ENCODE measurements around the gene TRIM9. TPM values are rescaled to one million over a fixed set of nuclear protein-coding genes. Genes with fewer than 3 reads are reported as not detected.

TRIM9 gene
- total RNA-seq, 2 donors from 2014 or later, result 1.2 to 1.3 TPM

DNA sequence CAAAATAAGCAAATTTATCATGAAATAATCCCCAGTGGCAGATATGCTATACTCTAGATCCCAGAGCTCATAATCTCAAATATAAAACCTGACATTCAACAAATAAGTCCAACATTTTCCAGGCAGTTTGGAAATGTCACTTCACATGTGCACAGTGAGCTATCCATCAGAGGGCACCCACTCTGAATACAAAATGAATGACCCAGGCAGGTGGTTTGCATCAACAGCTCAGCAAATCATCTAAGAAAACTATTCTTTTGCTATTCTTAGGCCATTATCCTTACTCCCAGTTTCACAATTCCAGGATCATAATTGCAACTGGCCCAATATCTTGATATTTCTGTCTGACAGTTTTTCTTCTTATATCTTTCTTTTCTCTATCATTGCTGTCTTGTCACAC is 38.5 kb downstream of the TRIM9 start:
- Mint-ChIP-seq H3K36me3 (ENCODE audit: low read depth) (no peaks in the 10 kb centered on the region), H3K27ac (no peak overlapping the region), H3K4me1 (no peaks in the 10 kb centered on the region), H3K9me3 (no peaks in the 10 kb centered on the region), H3K4me3 (no peak overlapping the region), H3K27me3 (peaks cover 4% of the 10 kb centered on the region)
- ATAC-seq (replicated peaks), result no peak

DNA sequence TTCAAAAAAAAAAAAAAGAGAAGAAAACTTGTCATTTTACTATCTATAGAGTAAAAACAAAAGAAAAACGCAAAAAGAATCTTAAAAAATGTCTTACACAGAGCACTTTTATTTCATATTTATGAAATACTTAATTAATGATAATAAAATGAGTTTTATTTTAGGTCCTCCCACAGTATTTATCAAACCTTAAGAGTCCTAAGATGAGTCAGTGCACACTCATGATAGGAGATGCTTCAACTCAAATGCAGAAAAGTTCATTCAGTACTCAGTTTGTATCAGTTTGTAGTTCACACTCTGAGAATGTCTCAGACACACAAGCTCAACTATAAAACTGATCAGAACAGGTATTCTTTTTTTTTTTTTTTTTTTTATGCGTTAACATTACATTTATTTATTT is 41.7 kb downstream of the TRIM9 start:
- Mint-ChIP-seq H3K4me1 (no peaks in the 10 kb centered on the region), H3K4me3 (no peak overlapping the region), H3K27me3 (peaks cover 11% of the 10 kb centered on the region), H3K27ac (no peak overlapping the region), H3K36me3 (ENCODE audit: low read depth) (no peaks in the 10 kb centered on the region), H3K9me3 (no peaks in the 10 kb centered on the region)
- ATAC-seq (replicated peaks), result no peak

- Mint-ChIP-seq H3K36me3 (ENCODE audit: low read depth) (no peaks in the 10 kb centered on the region), H3K27me3 (peaks cover 8% of the 10 kb centered on the region), H3K4me1 (no peaks in the 10 kb centered on the region), H3K9me3 (no peaks in the 10 kb centered on the region), H3K27ac (no peak overlapping the region), H3K4me3 (no peak overlapping the region)
- no peak for ATAC-seq (replicated peaks)
These were observed 49.9 kb downstream of the TRIM9 start for GRCh38 chr14:51044961-51045360.

DNA sequence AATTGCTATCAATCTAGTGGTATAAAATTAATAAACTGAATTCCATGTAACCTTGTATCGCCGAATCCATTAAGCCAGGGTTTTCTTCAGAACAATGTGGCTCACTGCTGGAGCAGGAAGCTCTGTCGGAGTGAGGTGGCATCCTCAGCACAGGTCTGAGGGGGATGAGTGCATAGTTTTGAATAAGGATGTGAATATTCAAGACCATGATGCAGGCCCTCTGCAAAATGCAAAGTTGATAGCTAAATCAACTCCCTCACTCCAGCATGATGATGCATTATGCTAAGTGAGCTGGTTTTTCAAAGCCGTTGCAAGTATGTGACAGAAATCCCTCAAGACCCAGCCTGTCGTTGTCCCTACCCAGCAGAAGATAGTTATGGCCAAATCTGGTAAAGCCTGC is 53.0 kb downstream of the TRIM9 start:
- no peaks in the 10 kb centered on the region for H3K36me3 Mint-ChIP-seq (ENCODE audit: low read depth)
- H3K27ac Mint-ChIP-seq, result no peak overlapping the region
- H3K9me3 Mint-ChIP-seq, result no peaks in the 10 kb centered on the region
- H3K4me3 Mint-ChIP-seq, result no peak overlapping the region
- peaks cover 11% of the 10 kb centered on the region for H3K27me3 Mint-ChIP-seq
- no peaks in the 10 kb centered on the region for H3K4me1 Mint-ChIP-seq
- no peak for ATAC-seq (replicated peaks)

DNA sequence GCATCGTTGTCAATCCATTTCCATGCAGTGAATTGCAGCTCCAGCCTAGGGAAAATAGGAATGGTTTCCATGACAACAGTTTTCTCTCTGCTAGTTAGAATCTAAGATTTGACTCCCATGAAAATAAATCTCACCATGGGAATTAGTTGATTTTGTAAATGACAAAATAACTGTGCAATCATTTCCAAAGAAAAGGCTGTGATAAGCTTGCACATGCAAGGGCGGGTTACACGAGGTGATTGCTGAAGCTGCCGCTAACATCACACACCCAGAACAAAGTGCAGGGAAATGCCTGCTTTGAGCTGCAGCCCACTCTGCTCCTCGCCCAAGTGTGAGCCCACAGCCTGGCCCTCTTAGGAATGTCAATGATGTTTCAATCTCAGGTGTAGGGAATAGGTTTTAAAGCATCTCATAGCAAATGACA is 53.8 kb downstream of the TRIM9 start:
- Mint-ChIP-seq H3K36me3 (ENCODE audit: low read depth) (no peaks in the 10 kb centered on the region), H3K9me3 (no peaks in the 10 kb centered on the region), H3K27me3 (peaks cover 9% of the 10 kb centered on the region), H3K27ac (no peak overlapping the region), H3K4me1 (no peaks in the 10 kb centered on the region), H3K4me3 (no peak overlapping the region)
- no peak for ATAC-seq (replicated peaks)

DNA sequence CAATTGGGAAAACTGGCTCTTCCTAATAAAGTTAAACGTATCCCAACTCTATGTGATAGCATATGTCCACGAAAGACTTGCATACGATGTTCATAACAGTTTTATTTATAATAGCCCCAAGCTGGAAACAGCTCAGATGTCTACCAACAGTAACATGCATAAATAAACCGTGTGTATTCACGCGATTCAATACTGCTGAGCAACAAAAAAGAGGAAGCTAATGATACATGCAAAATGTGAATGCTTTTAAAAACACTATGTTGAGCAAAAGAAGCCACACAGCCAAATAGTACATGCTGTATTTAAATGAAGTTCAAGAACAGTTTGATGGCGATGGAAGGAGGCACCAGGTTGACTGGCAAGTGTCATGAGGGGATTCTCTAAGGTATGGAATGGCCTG is 55.7 kb downstream of the TRIM9 start:
- no peak for ATAC-seq (replicated peaks)

DNA sequence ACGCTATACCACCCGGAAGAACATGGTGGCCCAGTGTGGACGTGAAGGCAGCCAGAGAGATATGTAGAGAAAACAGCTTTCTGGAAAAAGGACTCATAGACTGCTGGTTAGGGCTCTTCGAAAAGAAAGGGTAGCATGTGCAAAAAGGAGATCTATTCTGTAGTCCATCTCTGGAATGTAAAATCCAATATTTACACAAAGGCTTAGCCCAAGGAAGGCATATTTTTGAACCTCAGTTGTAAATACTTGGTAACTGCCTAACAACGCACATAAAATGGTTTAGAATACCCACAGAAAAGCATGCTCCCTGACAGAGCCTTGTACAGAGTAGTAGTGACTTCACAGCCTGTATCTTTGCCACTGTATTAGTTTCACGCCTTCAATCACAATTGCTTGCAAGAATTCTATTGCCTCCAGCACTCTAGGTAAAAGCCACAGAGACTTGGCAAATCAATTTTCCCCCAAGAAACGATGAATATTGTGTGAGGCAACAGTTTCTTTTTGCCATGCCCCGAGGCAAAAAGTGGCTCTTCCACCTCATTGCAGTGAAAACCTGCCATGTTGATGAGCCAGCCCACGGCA is 59.2 kb downstream of the TRIM9 start:
- Mint-ChIP-seq H3K36me3 (ENCODE audit: low read depth) (no peaks in the 10 kb centered on the region), H3K27me3 (peaks cover 4% of the 10 kb centered on the region), H3K9me3 (no peaks in the 10 kb centered on the region), H3K27ac (no peak overlapping the region), H3K4me3 (no peak overlapping the region), H3K4me1 (no peaks in the 10 kb centered on the region)
- ATAC-seq (replicated peaks), result no peak

More for the DNA sequence above, 55.7 kb downstream of the TRIM9 start:
- Mint-ChIP-seq H3K36me3 (ENCODE audit: low read depth) (no peaks in the 10 kb centered on the region), H3K27me3 (peaks cover 6% of the 10 kb centered on the region), H3K9me3 (no peaks in the 10 kb centered on the region), H3K4me3 (no peak overlapping the region), H3K4me1 (no peaks in the 10 kb centered on the region), H3K27ac (no peak overlapping the region)

- Mint-ChIP-seq H3K27me3 (peaks cover 4% of the 10 kb centered on the region), H3K4me3 (no peak overlapping the region), H3K9me3 (no peaks in the 10 kb centered on the region), H3K4me1 (no peaks in the 10 kb centered on the region), H3K27ac (no peak overlapping the region), H3K36me3 (ENCODE audit: low read depth) (no peaks in the 10 kb centered on the region)
- ATAC-seq (replicated peaks), result no peak
These were observed 65.8 kb downstream of the TRIM9 start for GRCh38 chr14:51028851-51029754.

DNA sequence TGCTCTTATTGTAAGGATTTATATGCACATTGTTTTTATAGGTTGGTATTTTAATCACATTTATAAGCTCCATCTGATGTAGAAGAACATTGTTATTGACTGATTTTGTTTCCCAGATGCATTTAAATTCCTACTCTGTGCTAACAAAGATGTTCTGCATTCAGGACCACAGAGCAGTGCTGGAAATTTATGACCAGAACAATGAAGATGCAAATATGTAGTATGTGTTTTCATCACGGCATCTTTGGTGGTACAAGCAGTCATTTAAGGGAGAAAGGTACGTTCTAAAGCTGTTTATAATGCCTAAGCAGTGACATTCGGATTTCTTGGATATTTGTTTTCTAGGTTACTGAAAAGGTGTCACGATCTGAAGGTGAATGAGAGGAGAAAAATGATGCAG is 66.5 kb downstream of the TRIM9 start:
- H3K36me3 Mint-ChIP-seq (ENCODE audit: low read depth), result no peaks in the 10 kb centered on the region

DNA sequence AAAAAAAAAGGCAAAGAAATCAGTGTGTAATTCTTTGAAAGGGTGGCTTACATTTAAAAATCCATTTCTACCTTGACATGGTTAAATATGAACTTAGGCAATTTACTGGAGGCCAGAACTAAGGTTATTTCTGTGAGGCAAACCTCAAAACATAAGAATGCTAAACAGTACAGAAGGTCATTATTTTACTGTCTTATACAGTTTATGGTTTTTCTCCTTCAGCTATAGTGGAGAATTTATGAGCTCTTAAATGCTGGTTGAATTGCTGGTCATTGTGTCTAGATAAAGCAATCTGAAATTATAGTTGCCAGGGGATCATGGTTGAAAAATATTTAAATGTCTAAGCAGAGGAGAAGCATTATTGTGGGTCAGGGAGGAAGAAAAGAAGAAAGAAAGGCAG is 70.5 kb downstream of the TRIM9 start:
- Mint-ChIP-seq H3K9me3 (no peaks in the 10 kb centered on the region), H3K4me1 (no peaks in the 10 kb centered on the region), H3K36me3 (ENCODE audit: low read depth) (no peaks in the 10 kb centered on the region), H3K27ac (no peak overlapping the region), H3K4me3 (no peak overlapping the region), H3K27me3 (peaks cover 8% of the 10 kb centered on the region)
- ATAC-seq (replicated peaks), result no peak

More for the DNA sequence above, 66.5 kb downstream of the TRIM9 start:
- Mint-ChIP-seq H3K4me3 (no peak overlapping the region), H3K4me1 (no peaks in the 10 kb centered on the region), H3K27me3 (peaks cover 4% of the 10 kb centered on the region), H3K27ac (no peak overlapping the region), H3K9me3 (no peaks in the 10 kb centered on the region)
- no peak for ATAC-seq (replicated peaks)

- no peak for ATAC-seq (replicated peaks)
- no peak overlapping the region for H3K4me3 Mint-ChIP-seq
- H3K4me1 Mint-ChIP-seq, result no peaks in the 10 kb centered on the region
- H3K36me3 Mint-ChIP-seq (ENCODE audit: low read depth), result no peaks in the 10 kb centered on the region
- peaks cover 8% of the 10 kb centered on the region for H3K27me3 Mint-ChIP-seq
- no peak overlapping the region for H3K27ac Mint-ChIP-seq
- H3K9me3 Mint-ChIP-seq, result no peaks in the 10 kb centered on the region
These were observed 70.9 kb downstream of the TRIM9 start for GRCh38 chr14:51023964-51024363.

DNA sequence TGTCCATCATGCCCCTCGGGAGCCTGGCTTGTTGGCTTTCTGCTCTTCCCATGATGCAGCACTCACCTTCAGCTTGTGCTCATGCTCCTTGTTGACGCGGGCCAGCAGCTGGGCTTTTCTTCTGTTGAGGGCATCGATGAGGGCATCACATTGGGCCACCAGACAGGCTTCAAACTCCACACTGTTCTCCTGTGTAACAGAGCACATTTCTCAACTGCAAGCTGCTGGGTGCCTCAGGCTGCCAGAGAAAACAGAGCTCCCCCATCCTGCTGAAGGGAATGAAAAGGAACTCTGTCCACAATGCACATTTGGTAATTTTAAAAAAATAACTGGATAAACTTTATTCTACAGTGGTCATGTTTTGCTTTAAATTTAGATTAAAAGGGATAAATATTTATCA is 72.1 kb downstream of the TRIM9 start:
- H3K4me1 Mint-ChIP-seq, result no peaks in the 10 kb centered on the region
- H3K27ac Mint-ChIP-seq, result no peak overlapping the region
- H3K36me3 Mint-ChIP-seq (ENCODE audit: low read depth), result no peaks in the 10 kb centered on the region
- ATAC-seq (replicated peaks), result no peak
- no peaks in the 10 kb centered on the region for H3K9me3 Mint-ChIP-seq
- H3K27me3 Mint-ChIP-seq, result peaks cover 8% of the 10 kb centered on the region
- no peak overlapping the region for H3K4me3 Mint-ChIP-seq

DNA sequence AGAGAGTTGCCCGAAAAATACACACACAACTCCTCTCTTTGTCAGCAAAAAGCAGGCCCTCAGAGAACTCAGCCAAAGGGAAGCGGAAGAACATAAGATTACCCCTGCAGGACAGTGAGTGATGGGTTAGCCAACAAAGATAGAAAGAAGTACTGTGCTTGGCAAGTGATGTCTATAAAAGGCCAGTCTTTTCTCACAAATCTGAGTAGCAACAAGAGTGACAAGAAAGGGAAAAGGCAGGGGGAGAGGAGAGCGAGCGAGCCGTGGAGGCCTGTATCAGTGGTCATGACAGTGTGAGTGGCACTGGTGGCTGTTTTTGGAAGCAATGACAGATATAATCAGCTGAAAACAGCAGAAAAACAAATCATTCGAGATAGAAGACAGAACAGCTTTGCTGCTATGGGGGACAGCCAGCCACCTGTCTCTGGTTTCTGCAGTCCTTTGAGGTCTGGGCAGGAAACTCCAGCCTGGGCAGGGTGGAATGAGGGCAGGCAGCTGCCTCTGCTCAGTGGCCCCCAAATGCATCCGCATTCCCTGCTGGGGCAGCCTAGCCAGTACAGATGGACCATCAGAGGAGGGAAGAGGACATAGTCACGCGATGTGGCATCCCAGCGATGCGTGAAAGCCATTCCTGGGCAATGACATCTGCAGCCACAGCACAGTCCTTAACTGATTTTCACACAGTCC is 74.7 kb downstream of the TRIM9 start:
- Mint-ChIP-seq H3K4me3 (no peak overlapping the region), H3K27me3 (peaks cover 4% of the 10 kb centered on the region), H3K4me1 (no peaks in the 10 kb centered on the region), H3K27ac (no peak overlapping the region), H3K9me3 (no peaks in the 10 kb centered on the region), H3K36me3 (ENCODE audit: low read depth) (no peaks in the 10 kb centered on the region)
- ATAC-seq (replicated peaks), result no peak

DNA sequence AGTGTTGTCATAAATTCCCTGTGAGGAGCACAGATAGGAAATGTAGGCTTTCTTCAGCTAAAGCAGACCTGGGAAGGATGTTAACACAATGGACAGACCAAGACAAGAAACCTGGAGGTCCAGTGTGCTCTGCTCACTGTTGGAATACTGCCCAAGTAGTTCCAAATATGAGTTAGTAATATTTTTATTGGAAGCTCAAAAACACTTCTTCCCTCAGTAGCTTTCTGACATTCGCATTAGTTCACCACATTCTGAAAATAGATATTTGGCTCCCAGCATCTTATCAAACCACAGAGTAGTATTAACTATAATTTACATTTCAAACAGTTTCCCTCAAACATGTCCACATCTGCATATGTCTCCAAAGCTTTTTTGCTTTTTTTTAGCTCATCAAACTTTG is 75.8 kb downstream of the TRIM9 start:
- no peaks in the 10 kb centered on the region for H3K4me1 Mint-ChIP-seq
- no peak for ATAC-seq (replicated peaks)
- H3K36me3 Mint-ChIP-seq (ENCODE audit: low read depth), result no peaks in the 10 kb centered on the region
- no peaks in the 10 kb centered on the region for H3K9me3 Mint-ChIP-seq
- H3K27ac Mint-ChIP-seq, result no peak overlapping the region
- peaks cover 11% of the 10 kb centered on the region for H3K27me3 Mint-ChIP-seq
- H3K4me3 Mint-ChIP-seq, result no peak overlapping the region

- Mint-ChIP-seq H3K9me3 (no peaks in the 10 kb centered on the region), H3K27ac (no peak overlapping the region), H3K36me3 (ENCODE audit: low read depth) (no peaks in the 10 kb centered on the region), H3K4me1 (no peaks in the 10 kb centered on the region), H3K27me3 (peaks cover 11% of the 10 kb centered on the region), H3K4me3 (no peak overlapping the region)
- ATAC-seq (replicated peaks), result no peak
These were observed 76.4 kb downstream of the TRIM9 start for GRCh38 chr14:51018521-51018920.

Measured in activated T-helper 17 cell treated with anti-CD3 and anti-CD28 coated beads, Interleukin-2, amount 50 U/mL, for 72 hours (primary cell).